Mesenchymal stem cell (in vitro differentiated cells and primary cell): ENCODE measurements around the gene ANP32A.

Source experiments
- DNase-seq: peaks from one replicate; pipeline ENCODE4 v3.0.0-alpha.2; 2013
- H2AFZ ChIP-seq: one replicate; pipeline ENCODE4 v1.6.1; 2013; ENCODE audit warnings: low read depth, mild to moderate bottlenecking, control low read depth, inconsistent platforms, low read length, moderate library complexity
- H2AK5ac ChIP-seq: 2 replicates; pipeline ENCODE4 v1.6.1; 2013; ENCODE audit warnings: low read length, moderate library complexity, mild to moderate bottlenecking, inconsistent platforms; ENCODE audit not compliant: severe bottlenecking
- H2BK120ac ChIP-seq: one replicate; pipeline ENCODE4 v1.6.1; 2013; ENCODE audit warnings: low read depth, mild to moderate bottlenecking, inconsistent platforms, low read length, moderate library complexity
- H2BK12ac ChIP-seq, 2 experiments: one replicate each; pipeline ENCODE4 v1.6.1; 2013; ENCODE audit warnings: inconsistent platforms in 2 of 2, low read length in 2 of 2, mild to moderate bottlenecking in 2 of 2, moderate library complexity in 2 of 2, control low read depth in 1 of 2
- H2BK15ac ChIP-seq: one replicate; pipeline ENCODE4 v1.6.1; 2013; ENCODE audit warnings: mild to moderate bottlenecking, low read depth, inconsistent platforms; ENCODE audit not compliant: poor library complexity, severe bottlenecking
- H2BK5ac ChIP-seq: 2 replicates; pipeline ENCODE4 v1.6.1; 2013; ENCODE audit warnings: low read depth, mild to moderate bottlenecking, low read length, control low read depth, inconsistent platforms; ENCODE audit not compliant: poor library complexity, severe bottlenecking
- H3K14ac ChIP-seq, 2 experiments: one replicate each; pipeline ENCODE4 v1.6.1; 2013; ENCODE audit warnings: inconsistent platforms in 2 of 2, low read length in 2 of 2, control low read depth in 1 of 2, mild to moderate bottlenecking in 1 of 2, moderate library complexity in 1 of 2
- H3K18ac ChIP-seq, 2 experiments: one replicate each; pipeline ENCODE4 v1.6.1; 2013; ENCODE audit warnings: inconsistent platforms in 2 of 2, low read length in 2 of 2, control low read depth in 1 of 2, low read depth in 1 of 2, mild to moderate bottlenecking in 1 of 2
- H3K23ac ChIP-seq, 2 experiments: one replicate each; pipeline ENCODE4 v1.6.1; 2013; ENCODE audit warnings: inconsistent platforms in 2 of 2, low read length in 2 of 2, mild to moderate bottlenecking in 2 of 2, moderate library complexity in 2 of 2, control low read depth in 1 of 2
- H3K27ac ChIP-seq: 2 replicates; pipeline ENCODE4 v1.5.1; 2013; ENCODE audit warnings: mild to moderate bottlenecking, moderate library complexity, low read length, control low read depth, inconsistent platforms; ENCODE audit not compliant: poor library complexity, severe bottlenecking
- H3K27me3 ChIP-seq, 2 experiments: 2 replicates each; pipeline versions ENCODE4 v1.6.1 to v1.7.0; 2013; ENCODE audit warnings: low read length in 2 of 2, mild to moderate bottlenecking in 2 of 2, moderate library complexity in 2 of 2, control low read depth in 1 of 2, inconsistent platforms in 1 of 2; ENCODE audit not compliant: control insufficient read depth in 1 of 2, insufficient read depth in 1 of 2
- H3K36me3 ChIP-seq, 2 experiments: 2 replicates each; pipeline versions ENCODE4 v1.6.1 to v1.7.0; 2013; ENCODE audit warnings: low read length in 2 of 2, control low read depth in 1 of 2, inconsistent platforms in 1 of 2, low read depth in 1 of 2, mild to moderate bottlenecking in 1 of 2; ENCODE audit not compliant: insufficient read depth in 2 of 2, control insufficient read depth in 1 of 2
- H3K4ac ChIP-seq, 2 experiments: one replicate each; pipeline ENCODE4 v1.6.1; 2013; ENCODE audit warnings: inconsistent platforms in 2 of 2, low read length in 2 of 2, mild to moderate bottlenecking in 2 of 2, moderate library complexity in 2 of 2, control low read depth in 1 of 2, low read depth in 1 of 2
- H3K4me1 ChIP-seq: 2 replicates; pipeline ENCODE4 v1.6.1; 2013; ENCODE audit warnings: low read depth, low read length, control low read depth; ENCODE audit not compliant: control insufficient read depth, insufficient read depth
- H3K4me2 ChIP-seq: 2 replicates; pipeline ENCODE4 v1.6.1; 2013; ENCODE audit warnings: low read length, mild to moderate bottlenecking, inconsistent platforms; ENCODE audit not compliant: poor library complexity, severe bottlenecking
- H3K4me3 ChIP-seq, 2 experiments: 2 replicates each; pipeline versions ENCODE4 v1.5.1 to v1.7.0; 2013; ENCODE audit warnings: low read length in 2 of 2, mild to moderate bottlenecking in 2 of 2, control low read depth in 1 of 2, low read depth in 1 of 2; ENCODE audit not compliant: insufficient read depth in 1 of 2
- H3K79me1 ChIP-seq: replicated peaks from 2 replicates; pipeline ENCODE4 v1.6.1; 2013; ENCODE audit warnings: mild to moderate bottlenecking, control low read depth, low read length, inconsistent platforms; ENCODE audit not compliant: poor library complexity, severe bottlenecking
- H3K9ac ChIP-seq: 2 replicates; pipeline ENCODE4 v1.7.0; 2013; ENCODE audit warnings: mild to moderate bottlenecking, low read length, moderate library complexity
- H3K9me3 ChIP-seq: 2 replicates; pipeline ENCODE4 v1.7.0; 2013; ENCODE audit warnings: mild to moderate bottlenecking, low read length; ENCODE audit not compliant: control insufficient read depth
- H4K8ac ChIP-seq: one replicate; pipeline ENCODE4 v1.6.1; 2013; ENCODE audit warnings: inconsistent platforms, mild to moderate bottlenecking, low read length, moderate library complexity
- H4K91ac ChIP-seq: one replicate; pipeline ENCODE4 v1.6.1; 2013; ENCODE audit warnings: mild to moderate bottlenecking, low read length, inconsistent platforms
- WGBS: methylation state at CpG from one replicate; pipeline ENCODE4 v1.1.7; 2013; ENCODE audit warnings: mixed read lengths; 5-methylcytosine and 5-hydroxymethylcytosine counted together

The ANP32A gene

DNA sequence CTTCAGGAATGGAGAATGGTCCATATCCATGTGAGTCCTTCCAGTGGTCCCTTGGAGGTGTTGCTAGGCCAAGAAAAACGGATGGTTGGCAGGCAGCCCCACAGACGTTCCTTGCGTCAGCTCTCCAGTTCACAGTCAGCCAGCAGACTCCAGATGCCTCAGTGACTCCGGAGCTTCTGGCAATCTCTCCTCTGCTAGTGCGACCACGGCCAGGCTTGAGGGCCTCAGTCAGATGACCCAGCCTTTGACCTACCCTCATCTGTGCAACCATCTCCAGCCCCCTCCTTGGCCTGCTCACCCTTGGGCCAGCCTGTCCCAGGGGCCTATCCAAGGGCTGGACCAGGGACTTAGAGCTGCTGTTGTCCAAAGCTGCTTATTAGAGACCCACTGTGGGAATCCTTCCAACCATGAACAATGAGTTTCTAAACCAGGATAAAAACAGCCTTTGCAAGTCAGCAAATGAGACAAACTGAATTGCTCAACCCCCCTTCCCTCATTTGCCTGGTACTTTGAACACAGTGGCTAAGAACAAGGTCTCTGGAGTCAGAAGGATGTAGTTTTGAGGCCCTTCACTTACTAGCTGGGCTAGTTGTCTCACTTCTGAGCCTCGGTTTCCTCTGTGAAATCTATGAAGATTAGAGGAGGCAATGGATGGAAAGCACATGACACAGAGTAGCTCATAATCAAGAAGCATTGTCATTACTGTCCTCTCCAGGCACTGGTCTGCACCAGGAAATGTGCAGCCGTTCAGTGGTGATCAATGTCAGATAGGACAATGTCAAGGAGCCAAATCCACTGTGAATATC lies 44.8 kb downstream of the ANP32A start:
- H3K4me1 ChIP-seq = no peaks in the 10 kb centered on the region
- no peak overlapping the region for H2AFZ ChIP-seq
- no peak overlapping the region for H4K91ac ChIP-seq
- peaks cover 28 to 31% of the 10 kb centered on the region in 2 experiments for H3K36me3 ChIP-seq
- H3K27ac ChIP-seq = no peak overlapping the region
- WGBS = 85% methylated on average over 8 of the region's 8 CpGs
- no peak overlapping the region for H3K18ac ChIP-seq
- no peak for DNase-seq
- H3K4me2 ChIP-seq = no peak overlapping the region
- H3K4ac ChIP-seq = no peak overlapping the region
- H2AK5ac ChIP-seq = no peak overlapping the region
- peak overlapping the region; percentile 3 for H2BK15ac ChIP-seq
- H3K9ac ChIP-seq = peak overlapping the region; percentile 56
- no peak overlapping the region for H2BK5ac ChIP-seq
- H2BK12ac ChIP-seq = no peak overlapping the region
- no peaks in the 10 kb centered on the region for H3K27me3 ChIP-seq
- H3K9me3 ChIP-seq = no peaks in the 10 kb centered on the region
- H3K79me1 ChIP-seq = peaks cover 4% of the 10 kb centered on the region
- H3K4me3 ChIP-seq = peak overlapping the region in 1 of 2 experiments; percentile 42
- H2BK120ac ChIP-seq = no peak overlapping the region
- H3K23ac ChIP-seq = no peak overlapping the region
- no peak overlapping the region for H4K8ac ChIP-seq
- no peak overlapping the region for H3K14ac ChIP-seq

DNA sequence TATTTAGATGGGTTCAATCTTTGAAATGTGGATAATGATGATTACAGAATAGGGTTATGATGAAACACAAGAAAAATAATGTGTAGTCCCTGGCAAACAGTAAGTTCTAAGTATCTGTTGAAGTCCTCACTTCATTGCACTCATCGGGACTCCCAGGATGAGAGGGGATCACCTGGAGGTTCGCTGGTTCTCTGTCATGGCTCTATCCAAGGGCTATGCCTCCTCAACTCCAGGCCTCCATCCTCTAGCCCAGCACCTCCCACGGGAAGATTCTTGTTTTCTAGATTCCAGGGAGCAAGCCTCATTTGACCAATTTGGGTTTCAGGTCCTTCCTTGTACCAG lies 45.5 kb downstream of the ANP32A start:
- Histone ChIP-seq H2BK12ac (no peak overlapping the region), H3K4me1 (no peaks in the 10 kb centered on the region), H3K9ac (peak overlapping the region; percentile 56), H3K4ac (no peak overlapping the region), H4K91ac (no peak overlapping the region), H2BK120ac (no peak overlapping the region), H4K8ac (no peak overlapping the region), H3K79me1 (peaks cover 2% of the 10 kb centered on the region), H2AFZ (no peak overlapping the region), H3K9me3 (no peaks in the 10 kb centered on the region), H3K23ac (no peak overlapping the region), H2BK15ac (no peak overlapping the region), H3K14ac (no peak overlapping the region), H3K4me3 (no peak overlapping the region), H3K4me2 (no peak overlapping the region), H3K27ac (no peak overlapping the region), H3K27me3 (peaks cover 0 to 4% of the 10 kb centered on the region in 2 experiments), H2AK5ac (no peak overlapping the region), H3K18ac (no peak overlapping the region), H3K36me3 (peaks cover 24 to 26% of the 10 kb centered on the region in 2 experiments), H2BK5ac (no peak overlapping the region)
- 98% methylated on average over 3 of the region's 3 CpGs for WGBS
- no peak for DNase-seq

- H4K91ac ChIP-seq = no peak overlapping the region
- no peak overlapping the region for H4K8ac ChIP-seq
- WGBS = 100% methylated on average over 2 of the region's 3 CpGs
- no peak overlapping the region for H3K27ac ChIP-seq
- no peak overlapping the region for H3K4me2 ChIP-seq
- peaks cover 0 to 7% of the 10 kb centered on the region in 2 experiments for H3K27me3 ChIP-seq
- H2BK5ac ChIP-seq = no peak overlapping the region
- no peak for DNase-seq
- no peak overlapping the region for H3K14ac ChIP-seq
- H3K79me1 ChIP-seq = no peaks in the 10 kb centered on the region
- H2BK12ac ChIP-seq = no peak overlapping the region
- H3K36me3 ChIP-seq = peaks cover 22 to 24% of the 10 kb centered on the region in 2 experiments
- no peaks in the 10 kb centered on the region for H3K4me1 ChIP-seq
- H3K9me3 ChIP-seq = no peaks in the 10 kb centered on the region
- H3K18ac ChIP-seq = no peak overlapping the region
- no peak overlapping the region for H3K9ac ChIP-seq
- H3K4me3 ChIP-seq = no peak overlapping the region
- H2BK15ac ChIP-seq = no peak overlapping the region
- no peak overlapping the region for H2AK5ac ChIP-seq
- no peak overlapping the region for H3K4ac ChIP-seq
- H2BK120ac ChIP-seq = no peak overlapping the region
- H3K23ac ChIP-seq = no peak overlapping the region
- no peak overlapping the region for H2AFZ ChIP-seq
These were observed 46.0 kb downstream of the ANP32A start for GRCh38 chr15:68774521-68775235.

DNA sequence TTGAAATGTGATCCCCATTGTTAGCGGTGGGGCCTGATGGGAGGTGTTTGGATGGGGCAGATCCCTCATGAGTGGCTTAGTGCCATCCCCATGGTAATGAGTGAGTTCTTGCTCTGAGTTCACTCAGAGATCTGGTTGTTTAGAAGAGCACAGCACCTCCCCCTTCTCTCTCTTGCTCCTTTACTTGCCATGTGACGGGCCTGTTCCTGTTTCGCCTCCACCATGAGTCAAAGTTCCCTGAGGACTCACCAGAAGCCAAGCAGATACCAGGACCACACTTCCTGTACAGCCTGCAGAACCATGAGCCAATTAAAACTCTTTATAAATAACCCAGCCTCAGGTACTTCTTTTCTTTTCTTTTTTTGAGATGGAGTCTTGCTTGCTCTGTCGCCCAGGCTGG lies 46.6 kb downstream of the ANP32A start:
- H3K14ac ChIP-seq = no peak overlapping the region
- no peak overlapping the region for H2BK12ac ChIP-seq
- no peak overlapping the region for H2BK5ac ChIP-seq
- peaks cover 17 to 20% of the 10 kb centered on the region in 2 experiments for H3K36me3 ChIP-seq
- WGBS = 94% methylated on average over 4 of the region's 4 CpGs
- no peaks in the 10 kb centered on the region for H3K4me1 ChIP-seq
- H2AFZ ChIP-seq = no peak overlapping the region
- no peak overlapping the region for H3K23ac ChIP-seq
- H3K18ac ChIP-seq = no peak overlapping the region
- H2AK5ac ChIP-seq = no peak overlapping the region
- DNase-seq = no peak
- no peak overlapping the region for H2BK15ac ChIP-seq
- no peak overlapping the region for H3K4me2 ChIP-seq
- H3K79me1 ChIP-seq = no peaks in the 10 kb centered on the region
- no peak overlapping the region for H4K91ac ChIP-seq
- H3K9ac ChIP-seq = no peak overlapping the region
- peaks cover 0 to 10% of the 10 kb centered on the region in 2 experiments for H3K27me3 ChIP-seq
- H3K9me3 ChIP-seq = no peaks in the 10 kb centered on the region
- H4K8ac ChIP-seq = no peak overlapping the region
- no peak overlapping the region for H3K27ac ChIP-seq
- H2BK120ac ChIP-seq = no peak overlapping the region
- no peak overlapping the region for H3K4ac ChIP-seq
- H3K4me3 ChIP-seq = no peak overlapping the region
